Right hindlimb (tissue), 1 donor: ENCODE results near the gene NKTR.
"Not testable (repeated sequence)": the region's sequence is repeated elsewhere in the genome, so short reads cannot be mapped to it uniquely, and the experiment has no call there.

Experiments used
- DNase-seq: peaks from one replicate; pipeline ENCODE4 v3.0.0-alpha.2; 2018

NKTR gene

DNA sequence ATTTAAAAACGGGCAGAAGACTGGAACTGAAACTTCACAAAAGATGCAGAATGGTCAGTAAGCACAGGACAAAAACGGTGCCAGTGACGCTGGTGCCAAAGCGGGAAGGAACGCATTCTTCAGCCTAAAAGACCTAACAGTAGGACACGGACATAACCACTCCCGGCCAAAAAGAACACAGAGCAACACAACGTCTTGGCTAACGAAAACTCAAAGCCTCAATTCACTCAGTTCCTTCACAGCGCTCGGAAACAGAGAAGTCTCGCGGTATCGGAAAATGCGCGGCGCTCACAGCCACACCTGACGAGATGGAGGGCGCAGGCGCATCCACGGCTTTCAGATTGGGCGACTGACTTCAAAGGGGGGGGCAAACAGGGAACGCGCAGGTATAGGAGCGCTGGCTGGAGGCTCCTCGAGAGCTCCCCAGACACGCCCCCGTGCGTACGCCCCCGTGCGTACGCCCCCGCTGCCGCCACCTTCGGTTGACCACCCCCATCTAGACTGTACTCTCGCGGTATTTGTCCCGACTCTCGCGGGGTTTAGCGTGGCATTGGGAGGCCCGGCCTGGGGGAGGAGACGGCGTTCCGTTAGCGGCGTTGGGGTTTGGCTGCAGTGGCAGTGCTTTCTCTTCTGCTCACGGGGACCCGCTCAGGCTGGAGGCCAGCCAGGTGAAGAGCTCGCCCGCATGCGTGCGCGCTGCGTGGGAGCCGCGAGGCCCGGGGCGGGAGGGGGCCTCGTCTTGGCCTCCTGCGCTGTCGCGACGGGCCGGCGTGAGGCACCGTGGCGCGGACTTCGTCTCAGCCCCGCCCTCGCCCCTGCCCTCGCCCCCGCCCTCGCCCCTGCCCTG is at the start of gene NKTR:
Gene NKTR (plus strand): TSS at position 576 of the 847 bp plus-strand sequence. CDS start 321 bp downstream, outside the sequence.
- peak; percentile 98 for DNase-seq

DNA sequence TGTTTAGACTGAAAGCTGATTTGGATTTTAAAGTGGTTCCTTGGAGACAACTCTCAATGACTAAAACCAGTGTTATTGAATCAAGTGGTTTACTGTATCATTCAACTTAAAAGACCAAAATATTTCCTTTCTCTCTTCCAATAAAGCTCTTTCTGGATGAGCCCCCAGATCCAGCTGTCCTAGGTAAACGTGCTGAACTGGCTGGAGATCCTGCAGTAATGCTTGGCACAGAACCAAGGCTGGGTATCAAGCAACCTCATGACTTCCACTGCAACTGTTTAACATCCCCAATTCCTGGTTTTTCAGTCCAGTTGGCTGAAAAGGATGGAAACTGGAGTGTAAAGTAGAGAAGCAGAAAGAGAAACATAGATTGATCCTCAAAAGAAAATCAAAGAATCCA is 47.7 kb upstream of the NKTR start:
- no peak for DNase-seq

DNA sequence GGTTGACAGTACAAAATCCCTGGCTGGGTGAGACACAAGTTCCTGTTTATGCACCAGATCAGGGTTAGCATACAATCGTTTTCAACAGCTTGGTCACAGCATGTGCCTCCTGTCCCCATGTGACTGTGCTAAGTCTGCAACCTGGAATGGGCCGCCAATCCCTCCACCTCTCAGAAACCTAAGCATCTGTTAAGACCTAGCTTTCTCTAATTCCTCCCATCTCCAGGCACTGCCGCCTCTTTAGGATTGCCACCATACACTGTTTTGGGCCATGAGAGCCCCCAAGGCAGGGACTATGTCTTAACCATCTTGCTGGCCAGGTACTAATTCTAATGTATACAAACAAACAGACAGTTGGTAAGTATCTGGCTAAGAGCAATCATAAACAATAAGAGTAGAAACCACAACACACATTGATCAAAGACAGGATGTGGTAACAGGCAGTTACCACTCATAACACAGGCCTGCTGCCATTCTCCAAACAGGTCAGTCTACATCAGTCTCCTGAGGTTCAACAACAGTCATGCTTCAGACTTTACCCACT is 44.3 kb upstream of the NKTR start:
- no peak for DNase-seq

DNA sequence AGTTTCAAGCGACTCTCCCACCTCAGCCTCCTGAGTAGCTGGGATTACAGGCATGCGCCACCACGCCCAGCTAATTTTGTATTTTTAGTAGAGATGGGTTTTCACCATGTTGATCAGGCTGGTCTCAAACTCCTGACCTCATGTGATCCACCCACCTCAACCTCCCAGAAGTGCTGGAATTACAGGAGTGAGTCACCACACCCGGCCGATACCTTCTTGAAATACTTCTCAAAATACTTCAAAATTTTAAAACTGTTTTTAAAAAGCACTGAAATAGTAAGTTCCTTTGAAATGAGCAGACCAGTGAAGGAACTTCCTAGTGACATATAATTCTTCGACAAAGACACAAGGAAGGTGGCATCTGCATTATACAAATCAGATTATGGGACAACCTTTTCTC is 43.7 kb upstream of the NKTR start:
- DNase-seq, result not testable (repeated sequence)

GRCh38 chr3:42557854-42558253 is 42.6 kb upstream of the NKTR start:
- DNase-seq, result no peak

DNA sequence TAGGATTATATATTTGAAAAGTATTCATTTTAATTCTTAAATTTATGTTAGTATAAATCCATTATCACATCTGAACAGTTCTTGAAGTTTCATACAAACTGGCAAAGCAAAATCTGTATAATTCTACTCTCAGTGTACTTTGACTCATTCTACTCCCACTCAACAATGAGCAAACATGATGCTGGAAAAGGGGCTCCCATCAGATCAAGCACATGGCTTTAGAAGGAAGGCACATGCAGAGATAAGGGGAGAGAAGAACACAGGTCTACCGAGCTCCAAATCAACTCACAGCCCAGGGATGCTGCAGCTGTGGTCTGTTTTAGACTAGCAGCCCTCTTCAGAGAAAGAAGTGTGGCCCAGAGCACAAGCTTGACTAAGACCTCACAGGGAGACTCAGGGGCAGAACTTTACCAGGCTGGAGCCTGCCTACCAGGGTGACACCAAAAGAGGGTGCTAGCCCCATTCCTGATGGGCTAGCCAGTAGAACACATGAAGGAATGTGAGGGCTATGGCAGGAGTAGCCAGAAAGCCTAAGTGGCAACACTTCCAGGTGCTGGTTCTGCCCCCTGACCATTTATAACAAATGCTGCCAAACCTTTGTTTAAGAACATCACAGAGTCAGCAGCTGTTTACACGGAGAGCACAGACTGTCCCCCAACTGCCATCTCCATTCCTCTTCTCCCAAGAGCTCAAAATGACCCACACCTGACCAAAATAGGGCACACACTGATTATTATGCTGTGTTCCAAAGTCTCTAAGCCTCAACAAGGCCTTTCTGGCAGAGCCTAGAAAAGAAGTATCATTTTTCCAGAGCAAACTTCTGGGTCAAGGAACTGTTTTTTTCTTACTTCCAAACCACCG is 38.2 kb upstream of the NKTR start:
- no peak for DNase-seq

- no peak for DNase-seq
These were observed 30.8 kb upstream of the NKTR start for GRCh38 chr3:42569593-42570142.

DNA sequence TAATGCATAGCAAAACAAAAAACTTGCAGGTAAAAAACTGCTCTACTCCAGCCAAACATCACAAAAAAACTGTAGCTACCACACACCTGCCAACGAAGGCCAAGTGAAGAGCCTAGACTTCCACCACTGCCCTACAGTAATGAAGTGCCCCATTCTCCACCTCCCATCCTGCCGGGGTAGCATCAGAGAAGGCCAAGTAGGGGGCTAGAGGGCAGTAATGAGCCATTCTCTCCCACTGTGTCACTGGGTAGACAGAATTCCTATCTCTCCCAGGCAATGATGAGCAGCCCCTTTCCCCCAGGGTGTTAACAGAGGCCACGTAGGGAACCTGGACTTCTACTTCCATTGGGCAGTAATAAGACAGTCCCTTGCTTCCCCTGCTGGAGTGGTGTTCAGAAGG is 28.2 kb upstream of the NKTR start:
- no peak for DNase-seq

- DNase-seq, result no peak
These were observed 25.2 kb upstream of the NKTR start for GRCh38 chr3:42575137-42575741.

- no peak for DNase-seq
These were observed 22.4 kb upstream of the NKTR start for GRCh38 chr3:42578054-42578453.

DNA sequence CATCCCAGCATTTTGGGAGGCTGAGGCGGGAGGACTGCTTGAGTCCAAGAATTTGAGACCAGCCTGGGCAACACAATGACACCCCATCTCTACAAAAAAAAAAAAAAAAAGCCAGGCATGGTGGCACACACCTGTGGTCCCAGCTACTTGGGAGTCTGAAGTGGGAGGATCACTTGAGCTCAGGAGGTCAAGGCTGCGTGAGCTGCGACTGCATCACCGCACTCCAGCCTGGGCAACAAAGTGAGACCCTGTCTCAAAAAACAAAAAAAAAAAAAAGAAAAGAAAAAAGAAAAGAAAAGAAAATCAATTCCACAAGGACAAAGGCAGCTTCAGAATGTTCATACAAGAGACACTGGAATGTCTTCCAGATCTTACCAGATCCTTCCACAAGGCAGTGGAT is 21.1 kb upstream of the NKTR start:
- not testable (repeated sequence) for DNase-seq

DNA sequence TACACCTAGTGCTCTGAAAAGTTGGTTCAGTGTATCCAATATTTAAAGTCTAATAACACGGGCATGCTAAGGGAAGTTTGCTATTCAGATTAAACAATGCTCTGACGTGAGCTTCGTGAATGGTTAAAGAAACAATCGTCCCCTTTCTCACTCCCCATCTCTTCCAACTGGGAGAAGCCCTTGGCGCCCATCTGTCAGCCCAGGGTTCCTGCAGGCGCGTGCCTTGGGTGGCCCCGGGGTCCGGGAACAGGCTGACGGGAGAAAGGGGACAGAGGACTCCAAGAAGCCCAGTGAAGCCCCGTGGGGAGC is 19.1 kb upstream of the NKTR start:
- DNase-seq, result no peak

DNA sequence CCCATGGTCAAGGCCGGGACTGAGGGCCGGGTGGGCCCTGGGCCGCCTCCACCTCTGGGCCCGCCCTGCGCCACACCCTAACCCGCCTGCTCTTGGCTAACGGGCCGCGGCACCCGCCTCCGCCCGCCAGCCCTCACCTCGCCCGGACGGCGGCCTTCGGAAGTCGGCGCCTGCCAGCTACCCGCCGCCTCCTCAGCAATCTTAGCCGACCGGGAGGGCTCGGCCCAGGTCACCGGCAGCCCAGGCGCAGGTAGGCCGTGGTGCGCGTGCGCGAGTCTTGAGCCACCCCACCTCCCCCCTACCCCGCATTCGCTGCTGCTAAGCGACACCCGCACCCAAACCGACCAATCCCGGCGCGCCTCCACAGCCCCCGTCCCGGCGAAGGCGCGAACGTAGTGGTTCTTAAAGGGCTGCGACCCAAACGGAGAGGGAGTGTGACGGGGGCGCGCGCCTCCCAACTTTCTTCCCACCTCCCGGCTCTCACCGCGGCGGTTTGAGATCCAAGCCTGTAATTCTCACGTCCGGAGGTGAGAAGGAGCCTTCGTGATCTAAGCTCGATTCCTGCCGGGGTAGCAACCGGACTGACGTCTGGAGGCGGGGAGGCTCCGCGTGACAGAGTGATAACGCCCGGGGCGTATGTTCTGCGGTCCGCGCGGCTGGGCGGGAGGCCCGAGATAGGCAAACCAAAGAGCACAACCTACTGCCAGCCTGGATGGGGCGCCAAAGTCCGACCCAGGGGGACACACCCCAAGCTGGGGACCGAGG is 18.6 kb upstream of the NKTR start, which contains the start of gene SEC22C:
Gene SEC22C (minus strand): TSS at position 259 of the 765 bp plus-strand sequence. CDS start 12,921 bp downstream, outside the sequence.
- DNase-seq, result peak; percentile 96

DNA sequence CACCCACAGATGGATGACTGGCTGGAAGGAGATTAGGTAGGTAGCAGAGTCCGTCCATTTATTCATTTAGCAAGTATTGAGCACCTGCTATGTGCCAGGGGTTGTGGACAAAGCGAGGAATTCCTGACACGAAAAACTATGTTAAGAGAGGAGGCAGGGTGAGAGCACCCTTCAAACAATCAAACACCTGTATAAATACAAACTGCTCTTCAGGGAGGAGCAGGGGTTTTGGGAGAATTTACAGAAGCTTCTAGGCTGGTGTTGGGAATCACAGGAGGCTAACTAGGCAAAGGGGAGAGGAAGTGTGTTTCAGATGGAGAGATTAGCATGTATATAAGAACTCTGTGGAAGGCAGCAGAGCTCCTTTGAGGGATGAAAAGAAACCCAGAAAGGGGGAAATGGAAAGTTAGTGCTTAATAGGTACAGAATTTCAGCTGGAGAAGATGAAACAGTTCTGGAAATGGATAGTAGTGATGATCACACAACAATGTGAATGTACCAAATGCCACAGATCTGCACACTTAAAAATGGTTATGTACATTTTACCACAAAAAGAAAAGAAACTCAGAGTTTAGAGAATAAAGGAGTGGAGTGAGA is 17.9 kb upstream of the NKTR start:
- DNase-seq, result no peak

DNA sequence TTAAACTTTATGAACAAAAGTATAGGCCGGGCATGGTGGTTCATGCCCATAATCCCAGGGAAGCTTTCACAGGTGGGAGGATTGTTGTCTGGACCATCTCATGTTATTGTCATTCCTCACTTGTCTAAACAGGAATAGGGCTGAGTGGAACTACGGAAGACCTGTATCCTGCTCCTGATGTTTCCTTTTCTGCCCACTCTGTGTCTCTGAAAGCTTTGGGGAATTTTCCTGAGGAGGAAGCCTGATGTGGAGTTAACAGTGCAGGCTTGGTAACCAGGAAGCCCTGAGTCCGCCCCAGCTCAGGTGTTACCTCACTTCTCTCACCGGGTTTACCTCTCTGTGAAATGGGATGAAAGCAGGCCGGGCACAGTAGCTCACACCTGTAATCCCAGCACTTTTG is 11.9 kb upstream of the NKTR start:
- no peak for DNase-seq

GRCh38 chr3:42589382-42590109 is 10.9 kb upstream of the NKTR start:
- no peak for DNase-seq

DNA sequence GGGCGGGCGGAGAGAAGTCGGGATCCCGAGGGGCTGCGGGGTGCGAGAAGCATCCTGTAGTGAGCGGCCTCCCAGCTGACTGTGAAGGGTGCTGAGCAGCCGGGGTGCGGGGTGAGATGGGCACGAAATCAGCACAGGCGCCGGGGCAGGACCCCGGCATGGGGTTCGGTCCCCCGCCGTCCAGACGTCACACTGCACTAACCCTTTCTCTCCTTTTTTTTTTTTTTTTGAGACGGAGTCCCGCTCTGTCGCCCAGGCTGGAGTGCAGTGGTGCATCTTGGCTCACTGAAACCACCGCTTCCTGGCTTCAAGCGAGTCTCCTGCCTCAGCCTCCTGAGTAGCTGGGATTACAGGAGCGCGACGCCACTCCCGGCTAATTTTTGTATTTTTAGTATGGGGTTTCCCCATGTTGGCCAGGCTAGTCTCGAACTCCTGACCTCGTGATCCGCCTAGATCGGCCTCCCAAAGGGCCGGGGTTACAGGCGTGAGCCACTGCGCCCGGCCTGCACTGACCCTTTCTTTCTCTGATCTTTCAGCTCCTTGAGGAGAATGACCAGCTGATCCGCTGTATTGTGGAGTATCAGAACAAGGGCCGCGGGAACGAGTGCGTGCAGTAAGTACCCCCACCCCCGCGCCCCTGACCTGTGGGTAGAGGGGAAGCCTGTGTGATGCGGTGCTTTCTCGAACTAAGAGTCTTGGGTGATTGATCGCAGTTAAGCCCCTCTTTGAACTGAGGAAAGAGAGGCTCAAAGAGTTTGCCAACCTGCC is 9.3 kb upstream of the NKTR start:
- DNase-seq, result peak; percentile 25

GRCh38 chr3:42591811-42592210 is 8.7 kb upstream of the NKTR start:
- DNase-seq, result no peak

GRCh38 chr3:42593635-42594034 is 6.9 kb upstream of the NKTR start:
- no peak for DNase-seq

DNA sequence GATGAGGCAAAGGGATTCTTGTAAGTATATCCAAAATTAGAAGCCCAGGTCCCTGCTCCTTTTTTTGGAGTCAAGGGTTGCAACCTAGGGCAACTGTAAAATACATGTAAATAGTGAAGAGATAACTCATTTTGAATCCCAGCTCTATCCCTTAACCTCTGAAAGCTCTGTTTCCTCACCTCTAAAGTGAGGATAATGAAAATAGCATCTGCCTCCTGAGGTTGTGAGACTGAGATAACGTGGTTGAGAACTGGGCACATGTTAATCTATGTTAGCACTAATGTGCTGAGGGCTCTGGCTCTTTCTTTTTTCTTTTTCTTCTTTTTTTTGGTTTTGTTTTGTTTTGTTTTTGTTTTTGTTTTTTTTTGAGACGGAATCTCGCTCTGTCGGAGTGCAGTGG is 4.8 kb upstream of the NKTR start:
- no peak for DNase-seq
